Endometrial microvascular endothelial cells (primary cell): Measurements from ENCODE around the gene TUBGCP3. TPM values are rescaled to one million over a fixed set of nuclear protein-coding genes. Genes with fewer than 3 reads are reported as not detected.

Experiments
- in situ Hi-C: cut with HindIII; loops from 2 replicates; pipeline ENCODE4 v1.10.0; 2017; ENCODE audit warnings: low sequenced_read_pairs, low pct_unique_long_range_greater_than_20kb; ENCODE audit errors: inconsistent ontology term
- total RNA-seq: library from RNA; depleted of rRNA; stranded (reverse); fragments of >200 nt; gene quantifications from one replicate; pipeline ENCODE4 v1.2.3, GENCODE V29; 2015; ENCODE audit errors: inconsistent ontology term

TUBGCP3 gene
- total RNA-seq, 1 donor from 2014 or later = 32.2 TPM

DNA sequence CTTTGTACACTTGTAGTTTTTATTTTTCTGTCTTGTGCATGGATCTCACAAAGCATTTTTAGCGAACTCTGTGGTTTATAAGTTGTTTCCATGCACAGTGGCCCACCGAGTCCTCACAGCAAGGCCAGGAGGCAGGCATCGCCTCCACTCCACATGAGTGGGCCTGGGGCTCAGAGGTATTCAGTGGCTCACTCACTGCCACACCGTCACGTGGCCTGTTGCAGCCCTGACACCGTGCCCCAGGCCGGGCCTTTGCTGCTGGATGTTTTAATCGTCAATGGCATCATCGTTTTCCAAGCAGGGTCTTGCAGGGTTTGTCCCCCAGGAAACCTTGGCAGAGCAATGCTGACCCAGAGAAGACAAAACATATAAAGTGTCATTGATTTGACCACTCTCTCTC lies 152.0 kb downstream of the TUBGCP3 start:
- in situ Hi-C loops = no loop called here

Other genes with a start within 250 kb of the TUBGCP3 start
- not detected for gene SPACA7, start 211.8 kb downstream of the TUBGCP3 start, total RNA-seq
- gene ATP11A, start 101.9 kb upstream of the TUBGCP3 start, total RNA-seq = 45.8 TPM